DND-41 (cell line): Measurements from ENCODE around the gene GREB1.

Source experiments
- ATAC-seq: fragments of 200-7000 bp; cut with Tn5 transposase; 3 replicates; pipeline ENCODE4 v1.9.1; 2021; ENCODE audit warnings: low read depth; ENCODE audit not compliant: insufficient read depth
- DNase-seq: peaks from one replicate; pipeline ENCODE4 v3.0.0-alpha.2; 2020
- H2AFZ ChIP-seq: 2 replicates; pipeline ENCODE4 v1.6.0; 2012; ENCODE audit warnings: low read depth, low read length
- H3K27ac ChIP-seq: 2 replicates; pipeline ENCODE4 v1.5.1; 2012; ENCODE audit warnings: low read length, inconsistent platforms
- H3K27me3 ChIP-seq: fragments of 200-600 bp; sonication (generic); 2 replicates; pipeline ENCODE4 v1.6.0; 2012; ENCODE audit warnings: low read length, mild to moderate bottlenecking, inconsistent platforms; ENCODE audit not compliant: insufficient read depth, poor library complexity
- H3K36me3 ChIP-seq: 2 replicates; pipeline ENCODE4 v1.5.1; 2012; ENCODE audit warnings: low read length, inconsistent platforms; ENCODE audit not compliant: insufficient read depth
- H3K4me1 ChIP-seq: 2 replicates; pipeline ENCODE4 v1.5.1; 2012; ENCODE audit warnings: mild to moderate bottlenecking, low read length; ENCODE audit not compliant: insufficient read depth
- H3K4me2 ChIP-seq: 2 replicates; pipeline ENCODE4 v1.6.0; 2012; ENCODE audit warnings: mild to moderate bottlenecking, moderate library complexity, low read length, inconsistent platforms; ENCODE audit not compliant: insufficient read depth
- H3K4me3 ChIP-seq, 2 experiments: fragments of 200-600 bp in 1 of 2; shearing (Covaris generic) in 1 of 2; 2 replicates each; pipeline ENCODE4 v1.5.1; 2012 to 2016; ENCODE audit warnings: inconsistent platforms in 2 of 2, low read length in 2 of 2, mild to moderate bottlenecking in 2 of 2, low read depth in 1 of 2, moderate library complexity in 1 of 2
- H3K79me2 ChIP-seq: 2 replicates; pipeline ENCODE4 v1.6.0; 2012; ENCODE audit warnings: low read length, inconsistent platforms; ENCODE audit not compliant: insufficient read depth
- H3K9ac ChIP-seq: 2 replicates; pipeline ENCODE4 v1.6.0; 2012; ENCODE audit warnings: low read depth, mild to moderate bottlenecking, inconsistent platforms, low read length, moderate library complexity
- H3K9me3 ChIP-seq: 2 replicates; pipeline ENCODE4 v1.5.1; 2012; ENCODE audit warnings: low read length, moderate library complexity, mild to moderate bottlenecking, inconsistent platforms; ENCODE audit not compliant: insufficient read depth, severe bottlenecking
- H4K20me1 ChIP-seq: 2 replicates; pipeline ENCODE4 v1.6.0; 2012; ENCODE audit warnings: low read length; ENCODE audit not compliant: insufficient read depth
- CTCF ChIP-seq: IDR thresholded peaks from 2 replicates; pipeline ENCODE4 v1.5.1; 2012; ENCODE audit warnings: borderline replicate concordance, low read length, moderate library complexity, mild to moderate bottlenecking; ENCODE audit not compliant: poor library complexity, severe bottlenecking; ENCODE audit errors: extremely low read depth
- EZH2 ChIP-seq: IDR thresholded peaks from 3 replicates; pipeline ENCODE4 v1.6.1; 2012; ENCODE audit warnings: borderline replicate concordance, low read depth, mild to moderate bottlenecking, moderate library complexity, low read length, inconsistent platforms; ENCODE audit not compliant: severe bottlenecking

Gene GREB1

GRCh38 chr2:11513319-11513718 lies 20.5 kb upstream of the GREB1 start:
- TF ChIP-seq EZH2, result no peak
- no peak for TF ChIP-seq CTCF
- no peaks in the 10 kb centered on the region for H4K20me1 ChIP-seq
- H2AFZ ChIP-seq, result no peak overlapping the region
- ATAC-seq (no peak), DNase-seq (no peak)
- no peaks in the 10 kb centered on the region for H3K79me2 ChIP-seq
- H3K4me2 ChIP-seq, result no peak overlapping the region
- H3K36me3 ChIP-seq, result no peaks in the 10 kb centered on the region
- H3K9ac ChIP-seq, result no peak overlapping the region
- H3K9me3 ChIP-seq, result no peaks in the 10 kb centered on the region
- no peak overlapping the region for H3K4me3 ChIP-seq
- no peaks in the 10 kb centered on the region for H3K27me3 ChIP-seq
- H3K27ac ChIP-seq, result no peak overlapping the region
- no peaks in the 10 kb centered on the region for H3K4me1 ChIP-seq

DNA sequence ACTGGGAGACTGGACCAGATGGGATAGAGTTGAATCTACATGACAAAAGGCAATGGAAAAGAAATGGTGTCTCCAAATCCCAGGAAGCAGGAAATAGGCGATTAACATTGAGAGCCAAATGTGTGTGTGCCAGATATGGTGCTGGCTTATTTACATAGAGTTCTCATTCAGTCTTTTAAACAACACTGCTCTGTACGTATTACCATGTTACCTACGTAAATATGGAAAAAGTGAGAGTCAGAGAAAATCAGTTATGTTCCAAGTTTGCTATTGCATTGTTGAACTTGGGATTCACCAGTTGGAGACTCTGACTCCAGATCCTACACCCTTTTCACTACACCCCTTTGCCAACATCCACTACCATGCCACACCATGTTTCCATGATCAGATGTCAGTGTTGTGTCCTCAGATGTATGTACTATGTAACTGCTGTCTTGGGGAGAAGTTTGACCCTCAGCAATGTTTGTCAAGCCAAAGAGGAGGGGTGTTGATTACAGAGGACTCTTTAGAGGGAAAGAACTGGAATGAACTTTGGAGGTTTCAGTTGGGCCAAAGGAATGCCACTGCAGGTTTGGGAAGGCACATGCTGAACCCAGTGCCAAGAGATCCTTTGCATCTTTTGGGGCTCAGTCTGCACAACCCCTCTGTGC lies 19.6 kb upstream of the GREB1 start:
- Histone ChIP-seq H3K4me1 (no peaks in the 10 kb centered on the region), H3K4me2 (no peak overlapping the region), H3K9ac (no peak overlapping the region), H4K20me1 (no peaks in the 10 kb centered on the region), H2AFZ (no peak overlapping the region), H3K36me3 (no peaks in the 10 kb centered on the region), H3K4me3 (no peak overlapping the region), H3K9me3 (no peaks in the 10 kb centered on the region), H3K79me2 (no peaks in the 10 kb centered on the region), H3K27ac (no peak overlapping the region), H3K27me3 (no peaks in the 10 kb centered on the region)
- DNase-seq, result no peak
- ATAC-seq, result no peak
- TF ChIP-seq CTCF (no peak), EZH2 (no peak)

DNA sequence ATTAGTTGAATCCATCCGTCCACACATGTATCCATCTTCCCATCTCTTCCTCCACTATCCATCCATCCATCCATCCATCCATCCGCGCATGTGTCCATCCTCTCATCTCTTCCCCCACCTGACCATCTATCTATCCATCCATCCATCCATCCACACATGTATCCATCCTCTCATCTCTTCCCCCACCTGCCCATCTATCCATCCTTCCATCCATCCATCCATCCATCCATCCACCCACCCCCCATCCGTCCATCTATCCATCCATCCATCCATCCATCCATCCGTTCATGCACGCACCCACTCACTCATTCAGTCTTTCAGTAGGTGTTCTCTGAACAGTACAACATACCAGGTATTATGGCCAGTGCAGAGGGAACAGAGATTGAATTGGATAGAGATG lies 18.9 kb upstream of the GREB1 start:
- ATAC-seq (no peak), DNase-seq (no peak)
- H4K20me1 ChIP-seq, result no peaks in the 10 kb centered on the region
- H2AFZ ChIP-seq, result no peak overlapping the region
- H3K27me3 ChIP-seq, result no peaks in the 10 kb centered on the region
- no peak overlapping the region for H3K9ac ChIP-seq
- no peaks in the 10 kb centered on the region for H3K4me1 ChIP-seq
- no peak overlapping the region for H3K27ac ChIP-seq
- no peak overlapping the region for H3K4me2 ChIP-seq
- no peaks in the 10 kb centered on the region for H3K9me3 ChIP-seq
- H3K36me3 ChIP-seq, result no peaks in the 10 kb centered on the region
- TF ChIP-seq CTCF, result no peak
- TF ChIP-seq EZH2, result no peak
- no peak overlapping the region for H3K4me3 ChIP-seq
- H3K79me2 ChIP-seq, result no peaks in the 10 kb centered on the region

- no peak overlapping the region for H2AFZ ChIP-seq
- H4K20me1 ChIP-seq, result no peaks in the 10 kb centered on the region
- no peaks in the 10 kb centered on the region for H3K36me3 ChIP-seq
- no peak overlapping the region for H3K4me3 ChIP-seq
- TF ChIP-seq EZH2 (no peak), CTCF (no peak)
- H3K9me3 ChIP-seq, result no peaks in the 10 kb centered on the region
- H3K4me2 ChIP-seq, result no peak overlapping the region
- H3K27me3 ChIP-seq, result no peaks in the 10 kb centered on the region
- H3K9ac ChIP-seq, result no peak overlapping the region
- ATAC-seq, result no peak
- no peak overlapping the region for H3K27ac ChIP-seq
- no peak for DNase-seq
- H3K79me2 ChIP-seq, result no peaks in the 10 kb centered on the region
- no peaks in the 10 kb centered on the region for H3K4me1 ChIP-seq
Observed at GRCh38 chr2:11515490-11515981, 18.3 kb upstream of the GREB1 start.
